ENCODE data around the gene LENG8.
"Not testable (repeated sequence)": the region's sequence is repeated elsewhere in the genome, so short reads cannot be mapped to it uniquely, and the experiment has no call there.

The LENG8 gene

GRCh38 chr19:54436628-54437252 is 12.3 kb upstream of the LENG8 start:
- TF ChIP-seq CTCF (IDR thresholded peaks at IDR 0.05; ENCODE audit: extremely low read depth, insufficient read depth, missing control alignments): no peak
- in situ Hi-C loops (cut with MboI; ENCODE audit: low pct_unique_long_range_greater_than_20kb, low sequenced_read_pairs, unreplicated experiment): no loop called here
- no peak for DNase-seq (ENCODE audit: low spot score)

- in situ Hi-C loops (cut with MboI; ENCODE audit: low pct_unique_long_range_greater_than_20kb, low sequenced_read_pairs, unreplicated experiment): no loop called here
- DNase-seq (ENCODE audit: low spot score): no peak
- TF ChIP-seq CTCF (IDR thresholded peaks at IDR 0.05; ENCODE audit: extremely low read depth, insufficient read depth, missing control alignments): peak; percentile 57
These were observed 9.7 kb upstream of the LENG8 start for GRCh38 chr19:54439174-54439851.

DNA sequence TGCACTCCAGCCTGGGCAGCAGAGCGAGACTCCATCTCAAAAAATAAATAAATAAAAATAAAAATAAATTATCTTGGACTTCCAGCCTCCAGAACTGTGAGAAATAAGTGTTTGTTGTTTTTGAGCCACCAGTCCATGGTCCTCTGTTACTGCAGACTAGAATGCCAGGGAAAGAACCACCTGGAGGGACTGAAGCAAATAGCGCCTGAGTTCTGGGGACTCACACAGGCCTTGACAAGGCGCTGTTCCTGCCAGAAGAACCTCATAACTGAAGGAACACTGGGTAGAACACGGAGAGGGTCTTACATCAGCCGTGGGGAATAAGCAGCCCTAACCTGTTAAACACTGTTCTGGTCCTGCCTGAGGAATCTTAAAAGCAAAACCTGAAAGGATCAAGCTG is 8.4 kb upstream of the LENG8 start:
- in situ Hi-C loops (cut with MboI; ENCODE audit: low pct_unique_long_range_greater_than_20kb, low sequenced_read_pairs, unreplicated experiment): no loop called here
- no peak for TF ChIP-seq CTCF (IDR thresholded peaks at IDR 0.05; ENCODE audit: extremely low read depth, insufficient read depth, missing control alignments)
- no peak for DNase-seq (ENCODE audit: low spot score)

DNA sequence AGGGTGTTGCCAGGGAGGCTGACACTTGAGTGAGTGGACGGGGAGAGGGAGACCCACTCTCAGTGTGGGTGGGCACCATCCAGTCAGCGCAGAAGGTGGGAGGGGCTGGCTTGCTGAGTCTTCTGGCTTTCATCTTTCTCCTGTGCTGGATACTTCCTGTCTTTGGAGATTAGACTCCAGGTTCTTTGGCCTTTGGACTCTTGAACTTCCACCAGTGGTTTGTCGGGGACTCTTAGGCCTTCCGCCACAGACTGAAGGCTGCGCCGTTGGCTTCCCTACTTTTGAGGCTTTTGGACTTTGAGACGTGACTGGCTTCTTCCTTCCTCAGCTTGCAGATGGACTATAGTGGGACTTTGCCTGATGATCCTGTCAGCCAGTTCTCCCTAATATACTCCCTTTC is 4.3 kb upstream of the LENG8 start:
- in situ Hi-C loops (cut with MboI; ENCODE audit: low pct_unique_long_range_greater_than_20kb, low sequenced_read_pairs, unreplicated experiment): no loop called here

GRCh38 chr19:54446349-54446748 is 2.6 kb upstream of the LENG8 start:
- in situ Hi-C loops (cut with MboI; ENCODE audit: low pct_unique_long_range_greater_than_20kb, low sequenced_read_pairs, unreplicated experiment); DNase-seq (ENCODE audit: low spot score): not testable (repeated sequence)

More for the DNA sequence above, 4.3 kb upstream of the LENG8 start:
- DNase-seq (ENCODE audit: low spot score): no peak
- TF ChIP-seq CTCF (IDR thresholded peaks at IDR 0.05; ENCODE audit: extremely low read depth, insufficient read depth, missing control alignments): no peak

GRCh38 chr19:54448040-54448773 is 792 bp upstream of the LENG8 start:
- TF ChIP-seq CTCF (IDR thresholded peaks at IDR 0.05; ENCODE audit: extremely low read depth, insufficient read depth, missing control alignments): no peak
- DNase-seq (ENCODE audit: low spot score): no peak
- in situ Hi-C loops (cut with MboI; ENCODE audit: low pct_unique_long_range_greater_than_20kb, low sequenced_read_pairs, unreplicated experiment): no loop called here

GRCh38 chr19:54449701-54450069 is 686 bp downstream of the LENG8 start:
- in situ Hi-C loops (cut with MboI; ENCODE audit: low pct_unique_long_range_greater_than_20kb, low sequenced_read_pairs, unreplicated experiment): loop anchor here (25.0 kb wide), 2 partner anchors 663 to 1163 kb away; partner anchors contain the start of genes PPP1R12C, ZNF524, ZNF784 and ZNF865
- no peak for DNase-seq (ENCODE audit: low spot score)
- no peak for TF ChIP-seq CTCF (IDR thresholded peaks at IDR 0.05; ENCODE audit: extremely low read depth, insufficient read depth, missing control alignments)

Measured in GM13977 (cell line).